GM12874 (cell line): ENCODE measurements around the gene TLNRD1.

Experiments used
- TF ChIP-seq, protein P1 (sequence below): IDR thresholded peaks from 2 replicates; pipeline ENCODE4 v1.5.1; 2011; ENCODE audit warnings: low read depth, mild to moderate bottlenecking, control low read depth, low read length, moderate library complexity; ENCODE audit not compliant: insufficient read depth

The TLNRD1 gene

DNA sequence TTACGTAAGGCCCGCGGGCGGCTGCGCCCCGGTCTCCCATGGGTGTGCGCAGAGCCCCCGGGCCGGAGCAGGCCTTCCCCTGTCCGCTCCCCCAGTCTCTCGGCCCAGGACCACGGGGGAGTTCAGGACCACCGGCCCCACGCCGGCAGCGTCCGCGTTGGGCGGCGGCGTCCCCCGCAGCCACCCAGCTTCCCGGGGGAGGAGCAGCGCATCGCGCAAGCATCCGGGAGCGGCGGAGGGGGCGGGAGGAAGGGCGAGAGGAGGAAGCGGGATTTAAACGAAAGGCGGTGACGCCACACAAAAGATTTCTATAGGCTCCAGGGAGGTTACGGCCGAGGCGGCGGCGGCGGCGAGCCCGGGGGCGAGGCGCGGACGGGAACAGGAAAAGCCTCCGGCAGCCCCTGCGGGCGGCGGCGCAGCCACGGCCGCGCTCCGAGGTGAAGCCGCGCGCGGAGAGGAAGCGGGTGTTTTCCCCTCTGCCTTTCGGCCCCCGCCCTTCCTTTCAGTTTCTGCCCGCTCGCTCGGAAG lies at the start of gene TLNRD1:
Gene TLNRD1 (plus strand): TSS at position 300 of the 528 bp plus-strand sequence. CDS start 1,349 bp downstream, outside the sequence.
- TF ChIP-seq, protein P1, sequence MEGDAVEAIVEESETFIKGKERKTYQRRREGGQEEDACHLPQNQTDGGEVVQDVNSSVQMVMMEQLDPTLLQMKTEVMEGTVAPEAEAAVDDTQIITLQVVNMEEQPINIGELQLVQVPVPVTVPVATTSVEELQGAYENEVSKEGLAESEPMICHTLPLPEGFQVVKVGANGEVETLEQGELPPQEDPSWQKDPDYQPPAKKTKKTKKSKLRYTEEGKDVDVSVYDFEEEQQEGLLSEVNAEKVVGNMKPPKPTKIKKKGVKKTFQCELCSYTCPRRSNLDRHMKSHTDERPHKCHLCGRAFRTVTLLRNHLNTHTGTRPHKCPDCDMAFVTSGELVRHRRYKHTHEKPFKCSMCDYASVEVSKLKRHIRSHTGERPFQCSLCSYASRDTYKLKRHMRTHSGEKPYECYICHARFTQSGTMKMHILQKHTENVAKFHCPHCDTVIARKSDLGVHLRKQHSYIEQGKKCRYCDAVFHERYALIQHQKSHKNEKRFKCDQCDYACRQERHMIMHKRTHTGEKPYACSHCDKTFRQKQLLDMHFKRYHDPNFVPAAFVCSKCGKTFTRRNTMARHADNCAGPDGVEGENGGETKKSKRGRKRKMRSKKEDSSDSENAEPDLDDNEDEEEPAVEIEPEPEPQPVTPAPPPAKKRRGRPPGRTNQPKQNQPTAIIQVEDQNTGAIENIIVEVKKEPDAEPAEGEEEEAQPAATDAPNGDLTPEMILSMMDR = no peak

DNA sequence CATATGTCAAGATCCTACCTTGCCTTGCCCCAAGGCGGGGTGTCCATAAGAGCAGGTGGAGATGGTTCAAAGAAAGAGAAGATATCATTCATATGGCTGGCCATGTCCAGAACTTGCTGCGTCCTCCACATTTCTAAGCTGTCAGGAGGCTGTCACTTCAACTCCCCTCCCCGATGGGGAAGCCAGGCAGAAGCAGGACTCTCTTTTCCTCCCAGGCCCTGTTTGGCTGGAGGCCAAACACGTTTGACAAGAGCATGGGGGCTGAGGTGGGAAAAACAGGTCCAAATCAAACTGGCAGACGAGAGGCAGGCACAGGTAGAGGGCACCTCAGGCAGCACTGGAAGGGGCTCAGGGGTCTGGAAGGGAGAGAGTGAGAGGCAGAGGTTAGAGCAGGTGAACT lies 48.8 kb upstream of the TLNRD1 start:
- TF ChIP-seq, protein P1 = no peak

DNA sequence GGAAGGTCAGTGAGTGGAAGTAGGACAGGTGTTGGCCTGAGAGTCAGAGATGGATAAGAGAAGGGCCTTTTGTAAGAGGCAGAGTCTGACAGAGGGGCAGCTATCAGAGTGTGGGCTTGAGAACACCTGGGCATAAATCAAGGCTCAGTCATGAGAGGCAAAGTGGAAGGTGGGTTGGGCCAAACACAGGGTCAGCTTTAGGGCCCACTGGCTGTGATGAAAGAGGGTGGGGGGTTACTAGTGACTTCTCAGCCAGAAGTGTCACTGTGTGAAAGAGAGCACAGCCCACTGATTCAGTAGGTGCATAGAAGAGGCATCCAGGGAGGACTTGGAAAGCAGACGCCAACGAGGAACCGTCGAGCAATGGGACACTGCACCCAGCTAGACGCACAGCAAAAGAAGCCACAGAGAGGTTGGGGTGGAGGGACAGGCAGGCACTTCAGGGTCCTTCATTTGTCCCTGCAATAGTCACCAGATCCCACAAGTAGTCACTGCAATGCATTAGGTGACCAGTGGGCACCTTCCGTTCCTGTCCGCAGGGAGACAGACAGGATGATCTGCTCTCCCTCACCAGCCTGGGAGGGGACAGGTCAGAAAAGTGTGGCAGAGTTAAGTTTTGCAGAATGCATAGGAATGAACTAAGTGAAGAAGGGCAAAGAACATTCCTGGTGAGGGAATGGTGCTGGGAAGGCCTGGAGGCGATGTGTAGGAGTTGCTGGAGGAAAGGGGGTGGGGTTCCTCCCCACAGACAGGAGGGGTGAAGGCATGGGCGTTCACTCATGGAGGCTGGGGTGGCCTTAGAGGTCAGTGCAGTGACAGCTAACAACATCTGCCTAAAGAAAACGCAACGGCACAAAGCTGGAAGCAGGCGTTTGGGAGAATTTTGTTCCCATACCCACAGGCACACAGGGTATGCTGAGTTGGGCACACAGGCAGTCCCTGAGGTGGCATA lies 47.4 kb upstream of the TLNRD1 start:
- TF ChIP-seq, protein P1 = no peak

DNA sequence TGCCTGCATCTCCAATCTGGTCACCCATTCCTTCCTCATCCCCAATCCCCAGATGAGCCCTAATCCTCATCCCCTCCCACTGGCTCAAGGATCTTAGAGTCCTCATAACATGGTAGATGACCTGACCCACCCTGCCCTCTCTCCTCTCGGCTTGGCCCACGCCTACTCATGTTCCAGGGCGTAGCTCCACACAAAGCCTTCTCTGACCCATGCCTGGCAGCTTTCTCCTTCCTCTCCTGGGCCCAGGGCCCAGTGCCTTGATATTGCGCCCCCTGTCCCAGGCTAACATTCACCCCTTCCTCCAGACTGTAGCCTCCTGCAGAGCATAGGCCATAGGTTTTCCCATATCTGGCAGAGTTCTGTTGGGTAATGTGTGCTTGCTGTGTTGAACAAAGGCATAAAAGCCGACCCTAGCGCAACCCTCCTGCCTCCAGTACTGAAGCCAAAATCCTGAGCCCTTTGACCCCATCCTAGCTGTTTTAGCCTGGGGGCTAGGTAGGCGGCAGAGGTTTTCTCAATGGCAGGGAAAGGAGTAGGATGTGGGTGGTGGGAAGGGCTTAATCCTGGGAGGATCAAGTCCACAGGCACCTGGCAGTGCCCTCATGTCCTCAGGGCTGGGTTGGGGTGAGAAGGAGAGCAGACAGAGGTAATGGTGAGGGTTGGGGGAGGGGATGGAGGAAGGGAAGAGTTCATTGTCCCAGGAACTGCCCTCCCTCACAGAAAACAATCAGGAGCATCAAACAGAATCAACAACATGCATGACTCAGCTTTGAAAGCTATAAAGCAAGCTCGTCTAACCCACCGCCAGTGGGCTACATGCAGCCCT lies 46.6 kb upstream of the TLNRD1 start:
- TF ChIP-seq, protein P1 = no peak

DNA sequence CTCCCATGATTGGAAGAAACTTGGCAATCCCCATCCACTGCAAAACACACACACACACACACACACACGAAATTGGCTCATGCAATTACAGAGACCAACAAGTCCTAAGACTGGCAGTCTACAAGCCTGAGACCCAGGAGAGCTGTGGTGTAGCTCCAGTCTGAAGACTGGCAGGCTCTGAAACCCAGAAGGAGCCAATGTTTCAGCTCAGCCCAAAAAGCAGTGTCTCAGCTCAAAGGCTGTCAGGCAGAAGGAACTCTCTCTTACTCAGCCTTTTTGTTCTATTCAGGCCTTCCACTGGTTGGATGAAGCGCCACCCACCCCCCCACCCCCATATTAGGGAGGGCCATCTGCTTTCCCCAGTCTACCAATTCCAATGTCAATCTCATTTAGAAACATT lies 43.2 kb upstream of the TLNRD1 start:
- TF ChIP-seq, protein P1 = no peak

DNA sequence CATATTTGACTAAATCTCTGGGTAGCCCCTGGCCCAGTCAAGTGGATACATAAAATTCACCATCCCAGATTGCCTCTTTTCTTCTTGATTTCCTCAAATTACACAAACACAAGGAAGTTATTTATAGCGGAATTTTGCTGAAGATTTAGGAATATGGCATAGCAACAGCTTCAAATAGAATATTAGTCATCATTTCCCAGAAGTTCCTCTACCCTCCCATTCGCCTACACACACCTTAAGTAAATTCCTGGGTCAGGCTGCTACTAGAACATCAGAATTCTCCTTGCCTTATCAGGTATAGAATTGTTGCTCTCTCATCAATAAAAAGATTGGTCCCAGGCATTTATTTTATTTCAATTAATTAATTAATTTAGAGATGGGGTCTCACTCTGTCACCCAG lies 42.7 kb upstream of the TLNRD1 start:
- TF ChIP-seq, protein P1 = no peak
